GM18870 (cell line): ENCODE results near the gene CTNNA1.

Source experiments
- ATAC-seq: cut with Tn5 transposase; IDR thresholded peaks from one replicate; pipeline ENCODE4 v1.9.1; 2021; ENCODE audit warnings: moderate library complexity; ENCODE audit not compliant: unreplicated experiment

CTNNA1 gene

GRCh38 chr5:138925090-138925635 lies 171.9 kb downstream of the CTNNA1 start:
- ATAC-seq = no peak

DNA sequence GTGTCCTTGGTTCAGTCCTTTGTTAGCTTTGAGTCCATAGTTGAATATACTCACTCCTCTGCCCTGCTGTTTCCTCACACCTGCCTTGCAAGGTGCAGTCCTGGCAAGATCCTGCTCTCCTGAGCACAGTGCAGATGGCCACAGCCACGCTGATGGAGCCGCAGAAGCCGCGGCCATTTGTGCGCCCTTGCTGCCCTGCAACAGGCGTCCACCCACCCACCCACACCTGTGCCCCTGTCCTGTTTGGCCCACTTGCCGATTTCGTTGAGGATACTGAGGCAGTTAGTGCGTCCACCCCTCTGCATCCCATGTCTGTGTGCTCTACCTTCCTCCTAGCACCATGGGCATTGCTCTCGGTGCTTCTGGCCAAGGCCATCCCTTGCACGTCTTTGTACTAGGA lies 173.0 kb downstream of the CTNNA1 start:
- no peak for ATAC-seq

GRCh38 chr5:138926688-138927448 lies 173.6 kb downstream of the CTNNA1 start:
- no peak for ATAC-seq

GRCh38 chr5:138927544-138927943 lies 174.3 kb downstream of the CTNNA1 start:
- ATAC-seq = no peak

- no peak for ATAC-seq
Measured at GRCh38 chr5:138927979-138928378, 174.8 kb downstream of the CTNNA1 start.

- ATAC-seq = no peak
Measured at GRCh38 chr5:138929571-138929955, 176.3 kb downstream of the CTNNA1 start.

GRCh38 chr5:138930371-138931097 lies 177.3 kb downstream of the CTNNA1 start:
- ATAC-seq = no peak

DNA sequence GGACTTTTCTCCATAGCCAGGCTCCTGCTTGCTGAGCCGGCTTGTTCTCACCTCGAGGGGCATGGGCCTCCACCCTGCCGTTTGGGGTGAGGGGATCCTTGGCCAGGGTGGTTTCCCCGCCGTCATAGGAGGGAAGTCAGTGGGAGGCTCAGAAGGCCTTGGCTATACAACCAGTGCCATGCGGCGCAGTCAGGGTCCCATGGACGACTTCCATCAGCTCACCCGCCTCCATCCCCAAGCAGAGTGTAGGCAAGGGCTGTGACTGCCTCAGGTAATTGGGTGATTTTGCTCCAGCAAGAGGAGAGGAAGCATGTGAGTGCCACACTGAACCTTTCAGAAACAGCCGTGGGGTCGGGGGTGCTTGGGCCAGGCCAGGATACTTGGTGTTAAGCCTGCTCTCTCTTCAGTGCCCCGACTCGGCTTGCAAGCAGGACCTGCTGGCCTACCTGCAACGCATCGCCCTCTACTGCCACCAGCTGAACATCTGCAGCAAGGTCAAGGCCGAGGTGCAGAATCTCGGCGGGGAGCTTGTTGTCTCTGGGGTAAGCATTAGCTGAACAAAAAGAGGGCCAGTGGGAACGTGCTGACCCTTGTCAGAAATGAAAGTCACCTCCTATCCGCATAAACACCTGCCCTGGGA lies 179.1 kb downstream of the CTNNA1 start:
- no peak for ATAC-seq

- ATAC-seq = no peak
Measured at GRCh38 chr5:138933522-138934290, 180.5 kb downstream of the CTNNA1 start.

- no peak for ATAC-seq
Measured at GRCh38 chr5:138934971-138935370, 181.7 kb downstream of the CTNNA1 start.

- ATAC-seq = no peak
Measured at GRCh38 chr5:138935466-138935865, 182.2 kb downstream of the CTNNA1 start.

DNA sequence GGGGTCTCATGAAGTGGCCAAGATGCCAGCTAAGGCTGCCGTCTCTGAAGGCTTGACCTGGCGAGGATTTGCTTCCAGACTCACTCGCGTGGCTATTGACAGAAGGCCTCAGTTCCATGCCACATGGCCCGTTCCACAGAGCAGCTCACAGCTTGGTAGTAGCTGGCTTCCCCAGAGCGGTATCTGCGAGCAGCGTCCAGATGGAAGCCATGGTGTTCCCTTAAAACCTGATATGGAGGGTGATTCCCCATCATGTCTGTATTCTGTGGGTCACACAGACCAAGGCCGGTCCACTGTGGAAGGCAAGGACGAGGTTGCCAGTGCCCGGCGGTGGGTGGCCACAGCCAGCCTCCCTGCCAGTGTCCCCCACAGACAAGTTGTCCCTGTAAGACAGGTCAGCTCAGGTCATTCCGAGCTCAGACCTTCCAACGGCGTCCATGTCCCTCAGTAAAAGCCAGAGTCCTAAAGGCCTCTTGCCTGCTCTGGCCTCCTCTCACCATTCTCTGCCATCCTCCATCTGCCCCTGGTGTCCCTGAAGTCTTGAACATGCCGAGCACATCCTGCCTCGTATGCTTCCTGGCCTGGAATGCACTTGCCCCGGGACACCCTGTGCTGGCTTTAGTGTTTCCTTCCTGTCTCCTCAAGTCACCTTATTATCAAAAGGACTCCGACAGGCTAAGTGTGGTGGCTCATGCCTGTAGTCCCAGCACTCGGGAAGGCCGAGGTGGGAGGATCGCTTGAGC lies 183.2 kb downstream of the CTNNA1 start:
- no peak for ATAC-seq

DNA sequence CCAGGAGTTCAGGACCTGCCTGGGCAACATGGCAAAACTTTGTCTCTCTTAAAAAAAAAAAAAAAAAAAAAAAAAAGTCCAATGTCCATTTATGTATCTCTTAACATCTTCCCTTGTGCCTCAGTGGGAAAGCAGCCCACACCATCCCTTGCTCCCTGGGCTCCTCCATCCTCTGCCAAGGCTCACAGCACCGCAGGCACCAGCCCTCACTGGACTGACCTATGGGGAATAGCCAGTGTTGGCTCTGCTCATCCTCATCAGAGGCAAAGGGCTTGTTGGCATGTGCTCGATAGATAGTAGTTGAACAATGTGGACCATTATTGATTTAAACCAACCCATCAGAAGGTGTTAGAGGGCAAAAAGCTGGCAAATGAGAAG lies 183.7 kb downstream of the CTNNA1 start:
- ATAC-seq = no peak

- no peak for ATAC-seq
Measured at GRCh38 chr5:138937392-138938387, 184.5 kb downstream of the CTNNA1 start.

DNA sequence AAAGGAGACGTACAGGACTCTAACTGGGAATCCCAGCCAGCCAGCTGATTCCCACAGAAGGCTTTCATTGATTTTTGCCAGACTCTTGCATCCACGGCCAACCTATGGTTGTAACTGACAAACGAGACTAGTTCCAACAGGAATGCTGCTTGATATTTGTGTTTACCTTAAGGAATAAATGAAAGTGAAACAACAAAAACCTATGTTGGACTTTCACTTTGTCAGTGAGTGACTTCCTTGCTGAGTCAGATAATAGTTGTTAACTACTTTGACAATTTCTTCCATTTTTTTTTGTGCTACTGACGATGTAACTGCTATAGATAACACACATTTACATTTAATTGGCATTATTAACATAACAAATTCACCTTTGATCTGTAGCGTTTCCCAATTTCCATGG lies 185.3 kb downstream of the CTNNA1 start:
- ATAC-seq = no peak

- ATAC-seq = no peak
Measured at GRCh38 chr5:138942066-138942465, 188.8 kb downstream of the CTNNA1 start.

GRCh38 chr5:138942861-138943260 lies 189.6 kb downstream of the CTNNA1 start:
- no peak for ATAC-seq

DNA sequence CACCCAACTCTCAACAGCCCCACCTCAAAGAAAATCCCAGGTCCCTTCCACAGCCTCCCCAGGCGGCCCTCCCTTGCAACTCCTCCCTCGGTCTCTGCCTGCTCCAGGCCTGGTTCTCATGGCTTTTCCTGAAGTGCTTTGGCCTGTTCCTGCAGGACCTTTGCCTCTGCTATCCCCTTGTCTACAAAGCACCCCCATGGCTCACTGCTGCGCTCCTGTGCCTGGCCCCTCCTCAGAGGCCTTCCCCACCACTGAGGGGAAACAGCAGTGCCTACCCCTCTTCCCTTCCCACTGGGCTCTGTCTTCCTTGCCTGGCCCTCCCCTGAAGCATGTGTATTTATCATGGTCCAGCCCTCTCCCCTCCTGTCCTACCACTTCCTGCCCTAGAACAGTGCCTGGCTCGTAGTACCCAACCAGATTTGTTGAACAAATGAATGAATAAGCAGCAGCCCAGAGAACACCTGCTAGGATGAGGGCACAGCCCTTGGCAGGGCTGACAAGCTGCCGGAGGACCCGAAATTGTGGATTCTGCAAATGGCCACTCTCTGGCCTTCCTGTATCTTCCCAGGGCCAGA lies 190.5 kb downstream of the CTNNA1 start:
- ATAC-seq = no peak
